Measurements from ENCODE around the gene P3H2.
"Not testable (repeated sequence)": the region's sequence is repeated elsewhere in the genome, so short reads cannot be mapped to it uniquely, and the experiment has no call there.

The P3H2 gene

GRCh38 chr3:190159902-190160435 is 39.3 kb upstream of the P3H2 start:
- H3K4me3 ChIP-seq (ENCODE audit: low read depth, low read length) = no peak overlapping the region
- DNase-seq (ENCODE audit: low read depth) = no peak
- TF ChIP-seq CTCF (conservative IDR thresholded peaks at IDR 0.05; ENCODE audit: low read depth, low read length) = no peak

GRCh38 chr3:190158261-190158660 is 37.6 kb upstream of the P3H2 start:
- TF ChIP-seq CTCF (conservative IDR thresholded peaks at IDR 0.05; ENCODE audit: low read depth, low read length) = no peak
- no peak for DNase-seq (ENCODE audit: low read depth)

GRCh38 chr3:190155752-190156151 is 35.1 kb upstream of the P3H2 start:
- TF ChIP-seq CTCF (conservative IDR thresholded peaks at IDR 0.05; ENCODE audit: low read depth, low read length) = no peak
- DNase-seq (ENCODE audit: low read depth) = no peak

More at GRCh38 chr3:190158261-190158660, 37.6 kb upstream of the P3H2 start:
- no peak overlapping the region for H3K4me3 ChIP-seq (ENCODE audit: low read depth, low read length)

GRCh38 chr3:190150681-190151080 is 30.0 kb upstream of the P3H2 start:
- DNase-seq (ENCODE audit: low read depth) = no peak
- TF ChIP-seq CTCF (conservative IDR thresholded peaks at IDR 0.05; ENCODE audit: low read depth, low read length) = no peak
- H3K4me3 ChIP-seq (ENCODE audit: low read depth, low read length) = no peak overlapping the region

More at GRCh38 chr3:190155752-190156151, 35.1 kb upstream of the P3H2 start:
- H3K4me3 ChIP-seq (ENCODE audit: low read depth, low read length) = no peak overlapping the region

- not testable (repeated sequence) for DNase-seq (ENCODE audit: low read depth); H3K4me3 ChIP-seq (ENCODE audit: low read depth, low read length)
These were observed 29.3 kb upstream of the P3H2 start for GRCh38 chr3:190149830-190150619.

- DNase-seq (ENCODE audit: low read depth); H3K4me3 ChIP-seq (ENCODE audit: low read depth, low read length): not testable (repeated sequence)
These were observed 24.1 kb upstream of the P3H2 start for GRCh38 chr3:190144793-190145192.

- no peak for DNase-seq (ENCODE audit: low read depth)
- no peak overlapping the region for H3K4me3 ChIP-seq (ENCODE audit: low read depth, low read length)
- TF ChIP-seq CTCF (conservative IDR thresholded peaks at IDR 0.05; ENCODE audit: low read depth, low read length) = no peak
These were observed 21.3 kb upstream of the P3H2 start for GRCh38 chr3:190142041-190142440.

GRCh38 chr3:190139365-190139764 is 18.7 kb upstream of the P3H2 start:
- no peak overlapping the region for H3K4me3 ChIP-seq (ENCODE audit: low read depth, low read length)
- TF ChIP-seq CTCF (conservative IDR thresholded peaks at IDR 0.05; ENCODE audit: low read depth, low read length) = no peak
- no peak for DNase-seq (ENCODE audit: low read depth)

Data from choroid plexus epithelial cell (primary cell).